ENCODE measurements around the gene NOTCH1. TPM values are rescaled to one million over a fixed set of nuclear protein-coding genes. Genes with fewer than 3 reads are reported as not detected.
"Not testable (repeated sequence)": the region's sequence is repeated elsewhere in the genome, so short reads cannot be mapped to it uniquely, and the experiment has no call there.

NOTCH1 gene
- total RNA-seq, 1 donor from 2014 or later = 47.5 TPM

- no peak for DNase-seq (ENCODE audit: low read depth)
These were observed 18.6 kb upstream of the NOTCH1 start for GRCh38 chr9:136564379-136564988.

DNA sequence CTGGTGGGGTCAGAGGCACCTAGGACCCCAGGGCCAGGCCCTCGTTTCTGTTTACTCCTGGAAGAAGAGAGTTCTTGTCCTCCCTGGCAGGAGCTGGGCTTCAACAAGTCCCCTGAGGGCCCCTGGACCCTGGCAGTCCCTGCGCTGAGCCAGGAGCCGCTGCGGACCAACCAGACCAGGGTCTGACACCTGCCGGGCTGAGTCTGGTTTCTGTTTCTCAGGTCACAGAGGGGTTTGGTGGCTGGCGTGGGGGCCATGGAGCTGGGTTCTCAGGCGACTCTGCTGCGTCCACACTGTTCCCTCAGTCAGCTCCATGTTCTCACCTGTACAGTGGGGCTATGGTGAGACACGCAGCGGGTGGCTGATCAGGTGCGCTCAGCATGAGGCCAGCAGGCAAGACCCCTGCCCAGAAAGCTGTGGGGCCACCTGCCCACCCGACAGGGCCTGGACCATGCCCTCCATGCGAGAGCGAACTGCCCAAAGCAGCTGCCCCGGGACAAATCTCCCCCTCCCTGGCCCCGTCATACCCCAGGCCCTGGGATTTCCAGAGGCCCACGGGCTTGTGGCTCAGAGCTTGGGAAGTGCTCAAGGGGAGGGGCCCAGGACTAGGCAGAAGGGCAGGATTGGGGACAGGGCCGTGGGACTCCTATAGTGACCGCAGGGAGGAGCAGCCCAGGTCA is 17.9 kb upstream of the NOTCH1 start:
- no peak for DNase-seq (ENCODE audit: low read depth)

DNA sequence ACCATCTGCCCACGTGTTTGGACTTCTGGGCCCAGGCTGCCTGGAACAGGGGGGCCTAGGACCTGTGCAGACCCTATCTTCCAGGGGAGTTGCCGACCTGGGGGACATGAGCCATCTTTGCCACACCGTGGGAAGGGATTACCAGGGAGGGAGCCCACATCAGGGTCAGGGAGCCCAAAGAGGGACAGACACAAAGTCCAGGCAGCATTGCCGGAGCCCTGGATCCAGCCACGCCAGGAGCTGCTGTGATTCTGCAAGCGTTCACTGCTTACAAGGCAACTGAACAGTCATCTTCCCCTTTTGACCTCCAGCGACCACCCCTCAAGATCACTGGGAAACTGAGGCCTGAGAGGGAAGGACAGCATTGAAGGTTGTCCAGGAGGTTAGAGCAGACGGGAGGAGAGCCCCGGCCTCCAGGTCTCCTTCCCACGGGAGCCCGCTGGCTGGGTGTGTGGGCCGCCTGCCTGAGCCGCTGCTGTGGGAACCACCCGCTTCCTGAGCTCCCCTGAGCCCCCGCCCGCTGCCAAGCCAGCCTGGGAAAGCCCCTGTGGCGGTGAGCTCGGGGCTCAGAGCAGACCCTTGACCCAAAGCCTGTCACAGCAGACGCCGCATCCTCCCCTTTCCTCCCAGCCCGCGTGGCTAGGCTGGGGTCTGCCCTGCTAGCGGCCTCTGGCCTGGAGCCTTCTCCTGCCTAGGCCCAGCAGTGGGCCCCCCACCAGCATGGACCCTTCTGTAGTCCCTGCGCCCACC is 17.1 kb upstream of the NOTCH1 start:
- no peak for DNase-seq (ENCODE audit: low read depth)

GRCh38 chr9:136561779-136562178 is 15.9 kb upstream of the NOTCH1 start:
- no peak for DNase-seq (ENCODE audit: low read depth)

DNA sequence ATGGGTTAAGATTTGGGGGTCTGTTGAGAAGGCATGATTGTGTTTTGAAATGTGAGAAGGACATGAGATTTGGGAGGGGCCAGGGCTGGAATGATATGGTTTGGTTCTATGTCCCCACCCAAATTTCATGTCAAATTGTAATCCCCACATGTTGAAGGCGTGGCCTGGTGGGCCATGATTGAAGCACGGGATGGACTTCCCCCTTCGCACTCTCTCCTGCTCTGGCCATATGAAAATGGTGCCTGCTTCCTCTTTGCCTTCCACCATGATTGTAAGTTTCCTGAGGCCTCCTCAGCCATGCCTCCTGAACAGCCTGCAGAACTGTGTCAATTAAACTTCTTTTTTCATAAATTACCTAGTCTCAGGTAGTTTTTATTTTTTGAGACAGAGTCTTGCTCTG is 14.7 kb upstream of the NOTCH1 start:
- DNase-seq (ENCODE audit: low read depth) = no peak

DNA sequence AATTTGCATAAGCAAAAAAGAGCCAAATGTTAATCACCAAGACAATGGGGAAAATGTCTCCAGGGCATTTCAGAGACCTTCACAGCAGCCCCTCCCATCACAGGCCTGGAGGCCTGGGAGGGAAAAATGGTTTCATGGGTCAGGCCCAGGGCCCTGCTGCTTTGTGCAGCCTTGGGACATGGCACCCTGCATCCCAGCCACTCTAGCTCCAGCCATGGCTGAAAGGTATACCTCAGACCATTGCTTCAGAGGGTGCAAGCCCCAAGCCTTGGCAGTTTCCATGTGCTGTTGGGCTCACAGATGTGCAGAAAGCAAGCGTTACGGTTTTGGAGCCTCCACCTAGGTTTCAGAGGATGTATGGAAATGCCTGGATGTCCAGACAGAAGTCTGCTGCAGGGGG is 13.5 kb upstream of the NOTCH1 start:
- DNase-seq (ENCODE audit: low read depth) = not testable (repeated sequence)

GRCh38 chr9:136558846-136559245 is 13.0 kb upstream of the NOTCH1 start:
- DNase-seq (ENCODE audit: low read depth) = not testable (repeated sequence)

DNA sequence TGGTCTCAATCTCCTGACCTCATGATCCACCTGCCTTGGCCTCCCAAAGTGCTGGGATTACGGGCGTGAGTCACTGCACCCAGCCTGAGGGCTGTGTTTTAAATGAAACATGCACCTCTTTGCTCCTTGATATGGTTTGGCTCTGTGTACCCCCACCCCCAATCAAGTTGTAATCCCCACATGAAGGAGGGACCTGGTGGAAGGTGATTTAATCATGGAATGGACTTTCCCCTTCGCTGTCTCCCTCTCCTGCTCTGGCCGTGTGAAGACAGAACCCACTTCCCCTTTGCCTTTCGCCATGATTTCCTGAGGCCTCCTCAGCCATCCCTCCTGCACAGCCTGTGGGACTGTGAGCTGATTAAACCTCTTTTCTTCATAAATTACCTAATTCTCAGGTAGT is 12.5 kb upstream of the NOTCH1 start:
- no peak for DNase-seq (ENCODE audit: low read depth)

GRCh38 chr9:136557036-136557435 is 11.2 kb upstream of the NOTCH1 start:
- no peak for DNase-seq (ENCODE audit: low read depth)

DNA sequence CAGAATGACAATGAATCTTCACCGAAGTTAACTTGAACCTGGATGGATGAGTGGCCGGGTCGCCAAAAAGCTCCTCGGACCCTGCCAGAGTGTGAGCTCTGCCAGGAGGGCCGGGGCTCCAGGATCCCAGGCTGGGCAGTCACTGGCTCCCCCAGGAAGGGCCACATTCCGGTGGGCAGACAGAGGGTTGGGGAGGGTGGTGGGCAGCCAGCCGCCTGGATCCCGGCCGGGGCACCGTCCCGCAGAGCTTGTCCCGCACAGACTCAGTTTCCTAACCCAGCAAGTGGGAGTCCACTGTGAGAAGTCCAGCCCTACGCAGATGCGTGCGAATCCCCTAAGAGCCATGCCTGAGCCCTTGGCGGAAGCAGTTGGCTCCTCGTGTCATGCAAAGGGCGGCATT is 10.3 kb upstream of the NOTCH1 start:
- no peak for DNase-seq (ENCODE audit: low read depth)

GRCh38 chr9:136554870-136555269 is 9.0 kb upstream of the NOTCH1 start:
- no peak for DNase-seq (ENCODE audit: low read depth)

DNA sequence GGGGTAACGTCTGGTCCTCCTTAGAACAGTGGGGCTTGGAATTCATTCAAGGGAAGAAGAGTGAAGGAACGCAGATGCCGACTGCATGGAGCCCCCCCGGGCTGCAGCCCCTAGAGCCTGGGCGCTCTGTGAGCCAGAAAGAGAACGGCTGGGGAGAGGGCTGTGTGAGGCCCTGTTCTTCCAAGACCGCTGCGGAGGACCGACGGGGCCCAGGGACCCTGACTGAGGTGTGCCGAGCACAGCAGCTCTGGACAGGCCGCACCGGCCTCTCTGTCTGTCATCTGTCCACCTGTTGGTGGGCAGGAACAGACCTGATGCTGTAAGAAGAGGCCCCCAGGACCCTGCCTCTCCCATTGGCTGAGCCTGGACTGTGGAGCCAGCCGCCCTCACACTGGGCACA is 7.7 kb upstream of the NOTCH1 start:
- no peak for DNase-seq (ENCODE audit: low read depth)

- DNase-seq (ENCODE audit: low read depth) = no peak
These were observed 6.4 kb upstream of the NOTCH1 start for GRCh38 chr9:136552117-136552703.

GRCh38 chr9:136551401-136552116 is 5.7 kb upstream of the NOTCH1 start:
- DNase-seq (ENCODE audit: low read depth) = peak; percentile 38

DNA sequence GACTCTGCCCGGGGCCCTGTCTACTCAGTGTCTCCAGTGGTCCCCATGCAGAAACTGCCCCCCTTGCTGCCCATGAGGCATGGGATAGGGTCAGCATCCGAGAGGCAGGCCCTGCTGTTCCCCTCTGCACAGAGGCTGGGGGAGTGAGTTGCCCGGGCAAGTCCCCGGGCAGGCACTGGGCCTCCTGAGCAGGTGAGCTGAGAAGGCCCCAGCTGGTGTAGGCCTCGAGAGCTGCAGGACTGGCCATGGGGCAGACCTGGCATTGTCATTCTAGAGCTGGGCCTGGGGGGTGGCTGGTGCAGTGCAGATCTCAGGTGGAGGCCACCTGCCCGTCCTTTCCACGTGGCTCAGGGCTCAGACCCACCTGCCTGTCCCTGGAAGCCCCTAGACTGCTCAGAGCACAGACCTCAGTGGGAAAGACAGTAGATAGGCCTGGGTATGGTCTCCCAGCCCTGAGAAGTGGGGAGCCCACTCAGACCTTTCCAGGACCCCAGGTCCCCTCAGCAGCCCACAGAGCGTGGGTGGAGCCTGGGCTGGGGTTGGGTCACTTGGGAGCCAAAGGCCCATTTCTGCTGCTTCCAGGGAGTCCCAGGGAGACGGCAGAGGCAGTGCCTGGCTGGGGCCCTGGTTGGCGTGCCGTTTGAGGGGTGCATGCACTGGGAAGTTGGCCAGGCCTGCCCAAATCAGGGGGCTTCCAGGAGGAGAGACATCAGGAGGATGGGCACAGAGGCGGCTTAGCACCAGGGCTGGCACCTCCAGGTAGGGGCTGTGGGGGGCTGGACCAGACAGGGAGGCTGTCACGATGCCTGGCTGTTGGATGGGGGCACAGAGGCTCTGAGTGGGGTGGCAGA is 4.8 kb upstream of the NOTCH1 start:
- no peak for DNase-seq (ENCODE audit: low read depth)

GRCh38 chr9:136549010-136549980 is 3.4 kb upstream of the NOTCH1 start:
- DNase-seq (ENCODE audit: low read depth) = no peak

DNA sequence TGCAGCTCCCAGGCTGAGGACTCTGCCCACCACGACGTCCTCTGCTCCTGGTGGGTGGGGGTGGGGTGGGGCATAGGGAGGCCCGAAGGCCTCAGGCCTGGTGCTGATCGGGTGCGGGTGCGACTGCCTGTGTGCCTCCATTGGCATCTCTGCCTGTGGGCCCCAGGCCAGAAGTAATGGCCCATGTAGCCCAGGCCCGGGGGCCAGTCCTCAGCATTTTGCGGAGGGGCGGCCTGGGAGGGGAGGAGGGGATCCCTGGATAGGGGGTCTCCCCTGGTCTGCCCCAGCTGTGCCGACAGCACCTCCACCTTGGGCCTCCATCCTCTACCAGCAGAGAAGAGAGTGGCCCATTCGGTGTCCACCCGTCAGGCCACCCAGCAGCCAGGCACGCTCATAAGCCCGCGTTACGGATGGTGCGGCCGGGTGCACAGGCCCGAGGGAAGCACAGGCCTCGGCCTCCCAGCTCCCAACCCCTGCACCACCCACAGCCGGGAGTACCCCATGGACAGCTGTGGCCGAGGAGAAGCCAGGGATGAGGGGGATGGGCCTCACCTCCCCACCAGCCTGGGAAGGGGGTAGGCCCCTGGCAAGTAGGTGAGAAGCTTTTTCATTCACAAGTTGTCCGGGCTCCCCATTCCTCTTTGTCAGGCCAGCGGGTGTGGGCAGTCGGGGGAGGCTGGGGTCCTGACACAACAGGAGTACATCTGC is 1.8 kb upstream of the NOTCH1 start:
- DNase-seq (ENCODE audit: low read depth) = no peak

DNA sequence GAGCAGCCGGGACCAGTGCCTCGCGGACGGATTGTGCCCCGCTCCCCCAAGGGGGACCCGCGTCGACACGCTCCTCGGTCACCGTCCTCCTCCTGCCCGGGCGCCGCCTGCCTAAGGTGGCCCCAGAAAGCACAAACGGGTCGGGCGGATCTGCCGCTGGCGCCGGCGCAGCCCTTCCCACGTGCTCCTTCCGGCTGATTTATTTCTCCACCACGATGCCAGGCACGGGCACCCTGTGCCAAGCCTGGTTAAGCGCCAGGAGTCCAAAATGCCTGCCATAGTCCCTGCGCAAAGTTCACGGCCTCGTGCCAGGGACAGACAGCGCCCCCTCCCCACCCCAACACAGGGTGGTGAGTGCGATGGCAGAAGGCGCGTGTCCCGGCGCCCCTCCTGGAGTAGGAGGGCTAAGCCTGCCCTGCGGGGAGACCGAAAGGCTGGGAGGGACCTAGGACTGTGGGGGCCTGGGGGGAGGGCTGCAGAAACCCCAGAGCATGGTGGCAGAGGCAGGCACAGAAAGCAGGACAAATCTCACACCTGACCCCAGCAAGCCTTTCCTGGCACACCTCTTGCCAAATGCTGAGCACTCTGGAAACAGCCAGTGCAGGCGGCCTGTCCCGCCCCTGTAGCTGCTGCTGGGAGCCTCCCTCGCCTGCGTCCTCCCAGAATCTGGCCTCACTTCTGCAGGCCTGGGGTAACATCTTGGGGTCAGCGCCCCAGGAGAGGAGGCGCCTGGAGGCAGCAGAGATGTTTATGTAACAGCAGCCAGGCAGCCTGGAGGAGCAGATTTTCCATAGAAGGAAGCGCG is 1.1 kb upstream of the NOTCH1 start:
- no peak for DNase-seq (ENCODE audit: low read depth)

DNA sequence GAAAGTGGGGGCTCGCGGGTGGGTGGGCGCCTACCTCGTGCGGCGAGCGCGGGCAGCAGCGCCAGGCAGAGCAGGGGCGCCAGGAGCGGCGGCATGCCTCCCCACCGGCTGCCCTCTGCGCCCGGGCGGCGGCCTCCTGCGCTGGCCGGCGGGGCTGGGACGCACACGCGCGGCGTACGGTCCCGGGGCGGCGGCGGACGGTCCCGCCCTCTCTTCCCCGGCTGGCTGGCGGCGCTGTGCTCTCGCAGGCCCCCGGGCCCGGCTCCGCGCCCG is 220 bp downstream of the NOTCH1 start:
- no peak for DNase-seq (ENCODE audit: low read depth)
